GM12891 (cell line): ENCODE data around the gene GMCL2.

Source experiments
- PAX5 ChIP-seq: IDR thresholded peaks from 2 replicates; pipeline ENCODE4 v1.6.1; 2011; ENCODE audit warnings: low read length, moderate library complexity, mild to moderate bottlenecking; ENCODE audit not compliant: insufficient read depth, severe bottlenecking
- POLR2A ChIP-seq: IDR thresholded peaks from 2 replicates; pipeline ENCODE4 v1.6.1; 2011; ENCODE audit warnings: low read depth, low read length, control low read depth
- POLR2AphosphoS5 ChIP-seq: IDR thresholded peaks from 2 replicates; pipeline ENCODE4 v1.6.1; 2011; ENCODE audit warnings: low read depth, low read length, control low read depth
- POU2F2 ChIP-seq: IDR thresholded peaks from 2 replicates; pipeline ENCODE4 v1.6.1; 2011; ENCODE audit warnings: low read depth, mild to moderate bottlenecking, control low read depth, low read length, moderate library complexity
- TAF1 ChIP-seq: IDR thresholded peaks from 2 replicates; pipeline ENCODE4 v1.6.1; 2011; ENCODE audit warnings: low read depth, low read length, control low read depth

DNA sequence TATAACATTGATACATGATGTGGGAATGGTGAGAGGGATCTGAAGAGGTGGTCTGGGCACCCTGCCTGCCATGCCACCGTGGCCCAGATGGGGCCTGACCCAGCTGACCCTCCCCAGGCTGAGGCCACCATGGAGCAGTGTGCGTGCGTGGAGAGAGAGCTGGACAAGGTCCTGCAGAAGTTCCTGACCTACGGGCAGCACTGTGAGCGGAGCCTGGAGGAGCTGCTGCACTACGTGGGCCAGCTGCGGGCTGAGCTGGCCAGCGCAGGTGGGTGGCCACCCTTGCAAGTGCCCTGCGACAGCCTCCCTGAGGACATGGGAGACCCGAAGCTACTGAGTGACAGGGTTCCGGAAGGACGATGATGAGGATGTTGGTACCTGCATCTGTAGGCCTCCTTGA, 49.2 kb downstream of the GMCL2 start:
- no peak for TF ChIP-seq POLR2A
- no peak for TF ChIP-seq POLR2AphosphoS5
- no peak for TF ChIP-seq POU2F2
- TF ChIP-seq TAF1: no peak
- no peak for TF ChIP-seq PAX5
